ENCODE data around the gene NTRK2. TPM values are rescaled to one million over a fixed set of nuclear protein-coding genes. Genes with fewer than 3 reads are reported as not detected.

NTRK2 gene
- total and polyA plus RNA-seq, 2 donors = 2.7 to 5.0 TPM

GRCh38 chr9:84788803-84789462, 119.4 kb downstream of the NTRK2 start:
- H3K9me3 ChIP-seq (ENCODE audit: control insufficient read depth in 2 of 2, insufficient read depth in 1 of 2, low read length in 1 of 2) = no peaks in the 10 kb centered on the region
- no peaks in the 10 kb centered on the region for H3K4me1 ChIP-seq (ENCODE audit: control insufficient read depth in 2 of 2, insufficient read depth in 2 of 2, low read length in 2 of 2)
- H3K27me3 ChIP-seq (ENCODE audit: control insufficient read depth in 2 of 2, insufficient read depth in 1 of 2, low read length in 1 of 2) = peaks cover 0 to 2% of the 10 kb centered on the region in 2 donors
- DNase-seq (ENCODE audit: low read depth in 6 of 9, low spot score in 9 of 9) = no peak
- no peak overlapping the region for H3K27ac ChIP-seq (ENCODE audit: low read depth in 1 of 2, low read length in 1 of 2)
- 97% methylated on average over 5 of the region's 5 CpGs for WGBS
- no peaks in the 10 kb centered on the region for H3K36me3 ChIP-seq (ENCODE audit: control insufficient read depth in 2 of 2, insufficient read depth in 2 of 2, low read length in 1 of 2)
- no peak overlapping the region for H3K4me3 ChIP-seq (ENCODE audit: low read length in 2 of 2)

GRCh38 chr9:84789463-84789830, 119.9 kb downstream of the NTRK2 start:
- no peaks in the 10 kb centered on the region for H3K4me1 ChIP-seq (ENCODE audit: control insufficient read depth in 2 of 2, insufficient read depth in 2 of 2, low read length in 2 of 2)
- no peaks in the 10 kb centered on the region for H3K36me3 ChIP-seq (ENCODE audit: control insufficient read depth in 2 of 2, insufficient read depth in 2 of 2, low read length in 1 of 2)
- 82% methylated on average over 5 of the region's 5 CpGs for WGBS
- no peak overlapping the region for H3K4me3 ChIP-seq (ENCODE audit: low read length in 2 of 2)
- no peak for DNase-seq (ENCODE audit: low read depth in 6 of 9, low spot score in 9 of 9)
- H3K27me3 ChIP-seq (ENCODE audit: control insufficient read depth in 2 of 2, insufficient read depth in 1 of 2, low read length in 1 of 2) = peaks cover 0 to 2% of the 10 kb centered on the region in 2 donors
- H3K27ac ChIP-seq (ENCODE audit: low read depth in 1 of 2, low read length in 1 of 2) = no peak overlapping the region
- no peaks in the 10 kb centered on the region for H3K9me3 ChIP-seq (ENCODE audit: control insufficient read depth in 2 of 2, insufficient read depth in 1 of 2, low read length in 1 of 2)

- Histone ChIP-seq H3K27ac (ENCODE audit: low read depth in 1 of 2, low read length in 1 of 2) (no peak overlapping the region), H3K27me3 (ENCODE audit: control insufficient read depth in 2 of 2, insufficient read depth in 1 of 2, low read length in 1 of 2) (peaks cover 0 to 2% of the 10 kb centered on the region in 2 donors), H3K4me1 (ENCODE audit: control insufficient read depth in 2 of 2, insufficient read depth in 2 of 2, low read length in 2 of 2) (no peaks in the 10 kb centered on the region), H3K4me3 (ENCODE audit: low read length in 2 of 2) (no peak overlapping the region), H3K36me3 (ENCODE audit: control insufficient read depth in 2 of 2, insufficient read depth in 2 of 2, low read length in 1 of 2) (no peaks in the 10 kb centered on the region), H3K9me3 (ENCODE audit: control insufficient read depth in 2 of 2, insufficient read depth in 1 of 2, low read length in 1 of 2) (no peaks in the 10 kb centered on the region)
- DNase-seq (ENCODE audit: low read depth in 6 of 9, low spot score in 9 of 9) = no peak
- WGBS = 89% methylated on average over 2 of the region's 2 CpGs
These were observed 122.1 kb downstream of the NTRK2 start for GRCh38 chr9:84791643-84792042.

GRCh38 chr9:84793251-84793650, 123.7 kb downstream of the NTRK2 start:
- Histone ChIP-seq H3K9me3 (ENCODE audit: control insufficient read depth in 2 of 2, insufficient read depth in 1 of 2, low read length in 1 of 2) (no peaks in the 10 kb centered on the region), H3K4me1 (ENCODE audit: control insufficient read depth in 2 of 2, insufficient read depth in 2 of 2, low read length in 2 of 2) (no peaks in the 10 kb centered on the region), H3K27ac (ENCODE audit: low read depth in 1 of 2, low read length in 1 of 2) (no peak overlapping the region), H3K27me3 (ENCODE audit: control insufficient read depth in 2 of 2, insufficient read depth in 1 of 2, low read length in 1 of 2) (peaks cover 0 to 2% of the 10 kb centered on the region in 2 donors), H3K36me3 (ENCODE audit: control insufficient read depth in 2 of 2, insufficient read depth in 2 of 2, low read length in 1 of 2) (no peaks in the 10 kb centered on the region), H3K4me3 (ENCODE audit: low read length in 2 of 2) (no peak overlapping the region)
- WGBS = 94% methylated on average over 3 of the region's 3 CpGs
- no peak for DNase-seq (ENCODE audit: low read depth in 6 of 9, low spot score in 9 of 9)

- no peak overlapping the region for H3K4me3 ChIP-seq (ENCODE audit: low read length in 2 of 2)
- WGBS = 81% methylated on average over 10 of the region's 10 CpGs
- no peak for DNase-seq (ENCODE audit: low read depth in 6 of 9, low spot score in 9 of 9)
- no peaks in the 10 kb centered on the region for H3K36me3 ChIP-seq (ENCODE audit: control insufficient read depth in 2 of 2, insufficient read depth in 2 of 2, low read length in 1 of 2)
- H3K27me3 ChIP-seq (ENCODE audit: control insufficient read depth in 2 of 2, insufficient read depth in 1 of 2, low read length in 1 of 2) = no peaks in the 10 kb centered on the region
- no peaks in the 10 kb centered on the region for H3K4me1 ChIP-seq (ENCODE audit: control insufficient read depth in 2 of 2, insufficient read depth in 2 of 2, low read length in 2 of 2)
- H3K9me3 ChIP-seq (ENCODE audit: control insufficient read depth in 2 of 2, insufficient read depth in 1 of 2, low read length in 1 of 2) = no peaks in the 10 kb centered on the region
- no peak overlapping the region for H3K27ac ChIP-seq (ENCODE audit: low read depth in 1 of 2, low read length in 1 of 2)
These were observed 125.6 kb downstream of the NTRK2 start for GRCh38 chr9:84794981-84795637.

- Histone ChIP-seq H3K27me3 (ENCODE audit: control insufficient read depth in 2 of 2, insufficient read depth in 1 of 2, low read length in 1 of 2) (no peaks in the 10 kb centered on the region), H3K4me1 (ENCODE audit: control insufficient read depth in 2 of 2, insufficient read depth in 2 of 2, low read length in 2 of 2) (no peaks in the 10 kb centered on the region), H3K4me3 (ENCODE audit: low read length in 2 of 2) (no peak overlapping the region), H3K36me3 (ENCODE audit: control insufficient read depth in 2 of 2, insufficient read depth in 2 of 2, low read length in 1 of 2) (no peaks in the 10 kb centered on the region), H3K9me3 (ENCODE audit: control insufficient read depth in 2 of 2, insufficient read depth in 1 of 2, low read length in 1 of 2) (no peaks in the 10 kb centered on the region), H3K27ac (ENCODE audit: low read depth in 1 of 2, low read length in 1 of 2) (no peak overlapping the region)
- WGBS = 93% methylated on average over 1 of the region's 1 CpG
- DNase-seq (ENCODE audit: low read depth in 6 of 9, low spot score in 9 of 9) = no peak
These were observed 126.9 kb downstream of the NTRK2 start for GRCh38 chr9:84796404-84796803.

- no peak for DNase-seq (ENCODE audit: low read depth in 6 of 9, low spot score in 9 of 9)
- Histone ChIP-seq H3K9me3 (ENCODE audit: control insufficient read depth in 2 of 2, insufficient read depth in 1 of 2, low read length in 1 of 2) (no peaks in the 10 kb centered on the region), H3K27me3 (ENCODE audit: control insufficient read depth in 2 of 2, insufficient read depth in 1 of 2, low read length in 1 of 2) (no peaks in the 10 kb centered on the region), H3K36me3 (ENCODE audit: control insufficient read depth in 2 of 2, insufficient read depth in 2 of 2, low read length in 1 of 2) (no peaks in the 10 kb centered on the region), H3K4me1 (ENCODE audit: control insufficient read depth in 2 of 2, insufficient read depth in 2 of 2, low read length in 2 of 2) (no peaks in the 10 kb centered on the region), H3K27ac (ENCODE audit: low read depth in 1 of 2, low read length in 1 of 2) (no peak overlapping the region), H3K4me3 (ENCODE audit: low read length in 2 of 2) (no peak overlapping the region)
- 63% methylated on average over 2 of the region's 2 CpGs for WGBS
These were observed 129.7 kb downstream of the NTRK2 start for GRCh38 chr9:84799251-84799650.

- Histone ChIP-seq H3K9me3 (ENCODE audit: control insufficient read depth in 2 of 2, insufficient read depth in 1 of 2, low read length in 1 of 2) (no peaks in the 10 kb centered on the region), H3K4me1 (ENCODE audit: control insufficient read depth in 2 of 2, insufficient read depth in 2 of 2, low read length in 2 of 2) (no peaks in the 10 kb centered on the region), H3K27me3 (ENCODE audit: control insufficient read depth in 2 of 2, insufficient read depth in 1 of 2, low read length in 1 of 2) (no peaks in the 10 kb centered on the region), H3K27ac (ENCODE audit: low read depth in 1 of 2, low read length in 1 of 2) (no peak overlapping the region), H3K36me3 (ENCODE audit: control insufficient read depth in 2 of 2, insufficient read depth in 2 of 2, low read length in 1 of 2) (no peaks in the 10 kb centered on the region), H3K4me3 (ENCODE audit: low read length in 2 of 2) (no peak overlapping the region)
- WGBS = 88% methylated on average over 5 of the region's 5 CpGs
- DNase-seq (ENCODE audit: low read depth in 6 of 9, low spot score in 9 of 9) = no peak
These were observed 135.6 kb downstream of the NTRK2 start for GRCh38 chr9:84804951-84805694.

- DNase-seq (ENCODE audit: low read depth in 6 of 9, low spot score in 9 of 9) = no peak
- 89% methylated on average over 5 of the region's 5 CpGs for WGBS
- Histone ChIP-seq H3K27ac (ENCODE audit: low read depth in 1 of 2, low read length in 1 of 2) (no peak overlapping the region), H3K9me3 (ENCODE audit: control insufficient read depth in 2 of 2, insufficient read depth in 1 of 2, low read length in 1 of 2) (no peaks in the 10 kb centered on the region), H3K4me3 (ENCODE audit: low read length in 2 of 2) (no peak overlapping the region), H3K4me1 (ENCODE audit: control insufficient read depth in 2 of 2, insufficient read depth in 2 of 2, low read length in 2 of 2) (no peaks in the 10 kb centered on the region), H3K36me3 (ENCODE audit: control insufficient read depth in 2 of 2, insufficient read depth in 2 of 2, low read length in 1 of 2) (no peaks in the 10 kb centered on the region), H3K27me3 (ENCODE audit: control insufficient read depth in 2 of 2, insufficient read depth in 1 of 2, low read length in 1 of 2) (no peaks in the 10 kb centered on the region)
These were observed 137.9 kb downstream of the NTRK2 start for GRCh38 chr9:84807431-84807830.
